Activated CD4-positive, CD25-positive, alpha-beta regulatory T cell (primary cell): Measurements from ENCODE around the gene LRP8.
A peak's percentile ranks its signal among the peaks of the same experiment; 100 is the strongest.

Experiments used
- DNase-seq, 4 experiments: peaks; one replicate each; lab custom pipeline; 2025; lab: John Stamatoyannopoulos, UW

Gene LRP8

GRCh38 chr1:53339736-53340635 lies 12.1 kb upstream of the LRP8 start:
- DNase-seq = no peak

- DNase-seq = no peak
Observed at GRCh38 chr1:53338423-53338822, 10.6 kb upstream of the LRP8 start.

DNA sequence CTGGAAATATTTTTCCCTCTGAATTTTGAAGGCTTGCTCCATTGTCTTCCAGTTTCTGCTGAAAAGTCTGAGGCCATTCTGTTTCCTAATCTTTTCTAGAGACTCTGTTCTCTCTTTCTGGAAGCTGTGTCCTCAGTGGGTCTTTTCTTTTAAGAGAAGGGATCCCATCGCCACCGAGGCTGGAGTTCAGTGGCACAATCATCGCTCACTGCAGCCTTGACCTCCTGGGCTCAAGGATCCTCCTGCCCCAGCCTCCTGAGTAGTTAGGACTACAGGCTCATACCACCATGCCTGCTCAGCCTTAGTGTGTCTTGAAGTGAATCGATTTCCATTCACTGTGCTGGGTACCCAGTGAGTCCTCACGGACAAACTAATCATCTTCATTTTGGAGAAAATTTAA lies 9.6 kb upstream of the LRP8 start:
- DNase-seq = no peak

GRCh38 chr1:53336146-53336545 lies 8.3 kb upstream of the LRP8 start:
- no peak for DNase-seq

DNA sequence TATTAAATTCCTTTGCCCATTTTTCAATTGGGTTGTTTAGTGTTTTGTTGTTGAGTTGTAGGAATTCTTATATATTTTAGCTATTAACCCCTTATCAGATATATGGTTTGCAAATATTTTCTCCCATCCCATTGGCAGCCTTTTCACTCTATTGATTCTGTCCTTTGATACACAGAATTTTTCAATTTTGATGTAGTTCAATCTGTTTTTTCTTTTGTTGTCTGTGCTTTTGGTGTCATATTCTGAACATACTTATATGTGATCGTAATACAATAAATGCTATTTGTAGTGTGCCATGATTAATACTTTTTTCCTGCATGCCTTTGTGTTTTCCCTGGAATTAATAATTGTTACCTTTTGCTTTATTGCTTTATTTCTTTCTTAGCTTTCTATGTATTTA lies 7.8 kb upstream of the LRP8 start:
- no peak for DNase-seq

- no peak for DNase-seq
Observed at GRCh38 chr1:53334781-53335180, 6.9 kb upstream of the LRP8 start.

GRCh38 chr1:53334312-53334711 lies 6.4 kb upstream of the LRP8 start:
- DNase-seq = no peak

GRCh38 chr1:53332833-53333232 lies 5.0 kb upstream of the LRP8 start:
- DNase-seq = no peak

GRCh38 chr1:53332186-53332564 lies 4.3 kb upstream of the LRP8 start:
- no peak for DNase-seq

- DNase-seq = no peak
Observed at GRCh38 chr1:53331446-53332185, 3.7 kb upstream of the LRP8 start.

DNA sequence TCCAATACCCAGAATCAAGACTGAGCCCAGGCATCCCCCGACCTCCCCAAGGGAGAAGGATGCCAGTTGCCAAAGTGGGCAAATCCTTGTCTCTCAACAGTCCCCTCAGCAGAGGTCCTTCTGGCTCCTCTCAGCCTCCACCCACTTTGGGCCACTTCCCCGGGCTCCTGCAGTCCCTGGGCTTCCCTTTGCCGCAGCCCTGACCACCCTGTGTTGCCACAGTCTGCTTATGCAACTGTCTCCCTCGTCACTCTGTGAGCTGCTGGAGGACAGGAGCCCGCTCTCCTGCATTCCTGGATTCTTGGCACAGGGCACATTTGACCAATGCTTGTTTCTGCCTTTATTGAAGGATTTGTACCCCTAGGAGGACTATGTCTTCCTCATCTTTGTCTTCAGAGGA lies 2.9 kb upstream of the LRP8 start:
- no peak for DNase-seq

DNA sequence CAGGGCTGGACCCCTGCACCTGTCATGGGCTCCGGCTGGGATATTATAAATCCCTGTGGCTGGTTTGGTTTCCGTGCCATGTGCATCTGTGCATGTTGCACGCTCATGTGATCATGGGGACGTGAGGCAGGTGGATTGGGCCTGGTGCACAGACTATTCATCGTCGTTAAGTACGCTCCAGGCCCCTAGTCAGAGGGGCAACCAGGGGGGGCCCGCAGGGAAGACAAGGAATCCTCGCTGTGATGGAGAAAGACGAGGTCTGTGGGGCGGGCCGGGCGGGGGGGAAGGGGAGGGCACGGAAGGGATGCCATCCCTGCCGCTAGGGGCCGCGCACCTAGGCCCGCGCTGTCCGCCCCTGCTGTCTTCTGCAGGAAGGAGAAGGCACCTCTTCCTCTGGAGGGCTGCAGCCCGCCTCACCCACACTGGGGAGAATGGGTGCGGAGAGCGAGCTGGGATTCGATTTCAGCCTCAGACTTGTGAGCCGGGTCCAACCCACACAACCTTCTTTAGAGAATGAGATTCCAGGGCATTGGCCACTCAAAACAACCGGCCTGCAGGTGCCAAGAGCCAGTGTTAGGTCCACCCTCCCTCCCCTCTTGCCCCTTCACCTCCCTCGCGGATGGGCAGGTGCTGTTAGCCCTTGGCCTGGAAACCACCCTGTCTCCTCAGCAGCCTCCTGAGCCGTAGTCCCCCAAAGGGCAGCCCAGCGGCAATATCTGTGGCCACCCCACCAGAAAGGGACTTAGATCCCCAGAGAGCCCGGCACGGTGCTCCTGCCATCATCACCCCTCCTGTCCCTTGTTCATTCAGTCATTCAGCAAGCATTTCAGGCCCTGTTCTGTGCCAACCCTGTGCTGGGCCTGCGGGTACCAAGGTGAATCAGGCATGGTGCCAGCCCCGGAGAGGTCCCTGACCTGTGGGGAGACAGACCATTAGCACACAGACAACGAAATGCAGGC lies 950 bp upstream of the LRP8 start:
- no peak for DNase-seq

DNA sequence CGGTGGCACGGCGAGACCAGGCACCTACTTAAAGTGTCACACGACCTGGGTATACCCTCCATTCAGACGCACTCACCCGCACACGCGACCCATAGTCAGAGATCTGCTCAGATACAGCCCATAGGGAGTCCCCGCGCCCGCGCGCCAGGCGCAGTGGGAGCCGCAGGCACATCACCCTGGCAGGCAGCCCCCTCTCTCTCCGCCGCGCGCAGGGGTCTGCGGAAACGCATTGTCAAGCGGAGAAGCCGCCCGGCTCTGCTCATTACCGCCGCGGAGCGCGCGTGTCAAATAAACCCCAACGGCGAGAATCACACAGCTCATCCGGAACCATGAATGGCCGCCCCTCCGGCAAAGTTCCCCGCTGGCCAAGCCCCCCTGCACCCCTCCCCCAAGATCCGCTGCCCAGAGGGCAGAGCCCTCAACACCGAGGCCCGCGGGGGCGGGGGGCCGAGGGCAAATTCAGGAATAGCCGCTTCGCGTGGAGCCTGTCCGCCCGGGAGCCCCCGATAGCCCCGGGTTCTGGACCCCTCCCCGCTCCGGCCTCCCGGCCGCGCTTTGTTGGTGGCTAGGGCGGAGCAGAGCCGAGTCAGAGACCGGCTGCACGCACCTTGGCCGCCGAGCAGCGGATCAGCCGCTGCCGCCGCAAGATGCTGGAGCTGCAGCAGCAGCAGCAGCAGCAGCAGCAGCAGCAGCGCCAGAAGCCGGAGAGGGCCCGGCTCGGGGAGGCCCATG lies 522 bp downstream of the LRP8 start:
- peak; percentile 19 to 45 (median 36) for DNase-seq

- peak; percentile 33 to 48 (median 42) for DNase-seq
Observed at GRCh38 chr1:53326598-53327181, 1.2 kb downstream of the LRP8 start.

- DNase-seq = peak; percentile 88 to 96 (median 93)
Observed at GRCh38 chr1:53326088-53326597, 1.7 kb downstream of the LRP8 start.

- DNase-seq = no peak
Observed at GRCh38 chr1:53325326-53326087, 2.4 kb downstream of the LRP8 start.

DNA sequence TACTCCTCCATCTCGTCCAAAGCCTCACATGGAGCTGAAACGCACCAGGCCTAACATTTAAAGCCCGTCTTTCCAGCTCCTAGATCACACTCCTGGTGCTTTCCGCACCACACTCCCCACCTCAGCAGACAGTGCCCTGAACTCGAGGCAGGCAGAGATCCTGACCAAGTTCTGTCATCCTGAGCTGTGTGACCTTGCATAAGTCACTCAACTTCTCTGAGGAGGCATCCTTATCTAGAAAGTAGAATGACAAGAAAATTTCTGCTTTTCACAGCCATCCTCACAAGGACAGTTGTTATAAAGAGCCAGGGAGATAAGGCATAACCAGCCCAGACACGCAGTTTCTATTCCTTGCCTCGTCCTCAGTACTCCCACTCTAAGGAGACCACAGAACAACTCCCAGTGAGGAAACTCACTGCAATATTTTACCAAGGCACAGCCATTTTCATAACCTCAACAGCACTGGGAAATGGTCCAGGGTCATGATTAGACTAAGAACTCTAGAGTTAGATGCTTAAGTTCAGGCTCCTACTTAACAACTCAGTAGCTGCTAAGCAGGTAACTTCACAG lies 3.1 kb downstream of the LRP8 start:
- no peak for DNase-seq

DNA sequence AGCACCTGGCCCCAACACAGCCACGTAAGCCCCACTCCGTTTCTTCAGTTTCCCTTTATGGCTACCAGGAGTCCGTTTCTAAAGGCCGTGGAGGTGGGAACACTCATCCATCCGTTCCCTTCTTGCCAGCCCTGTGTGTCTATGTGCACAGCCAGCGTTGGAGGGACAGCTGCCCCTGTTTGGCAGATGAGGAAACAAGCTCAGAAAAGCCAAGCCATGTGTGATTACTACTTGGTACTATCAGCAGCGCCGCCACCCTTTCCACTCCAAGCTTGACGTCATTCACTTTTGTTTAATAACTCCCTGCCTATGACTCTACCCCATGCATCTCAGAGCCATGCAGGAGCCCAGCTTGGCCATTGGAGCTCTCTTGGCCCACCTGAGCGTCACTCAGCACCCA lies 3.5 kb downstream of the LRP8 start:
- DNase-seq = no peak

- DNase-seq = no peak
Observed at GRCh38 chr1:53323316-53323715, 4.6 kb downstream of the LRP8 start.
